HCT116 (cell line): ENCODE data around the gene MLH1. TPM values are rescaled to one million over a fixed set of nuclear protein-coding genes. Genes with fewer than 3 reads are reported as not detected.

Experiments
- ATAC-seq: fragments of 200-7000 bp; cut with Tn5 transposase; 2 replicates; pipeline ENCODE4 v1.9.1; 2020; ENCODE audit warnings: mild to moderate bottlenecking, moderate library complexity
- BruUV-seq: library from RNA; stranded (reverse); fragments of 400-500 nt; replicated peaks from 2 replicates; lab custom pipeline; 2021; lab: Mats Ljungman, UMichigan
- CTCF ChIA-PET: fragments of 300-600 bp; sonication (Branson Sonifier 250); formaldehyde crosslinking; loops from one replicate; lab custom pipeline; 2021; ENCODE audit warnings: antibody characterized with exemption; lab: Charles Lee
- POLR2A ChIA-PET: fragments of 300-600, 350-600 bp; sonication (Branson Sonifier 250); formaldehyde crosslinking; loops from one replicate; lab custom pipeline; 2021; ENCODE audit warnings: antibody characterized with exemption; lab: Charles Lee
- RAD21 ChIA-PET, 2 experiments: fragments of 300-600 bp; sonication (Branson Sonifier 250); formaldehyde crosslinking; loops; one replicate each; lab custom pipeline; 2023; ENCODE audit warnings: low total read pairs in 2 of 2; ENCODE audit not compliant: uncharacterized antibody in 2 of 2, unreplicated experiment in 2 of 2, low non-redundant PET in 1 of 2; lab: Charles Lee
- DNase-seq: peaks from one replicate; pipeline ENCODE4 v3.0.0-alpha.2; 2010; ENCODE audit warnings: low read depth, low spot score
- H2AFZ ChIP-seq: fragments of 200-600 bp; shearing (Covaris generic), sonication (generic); 2 replicates; pipeline ENCODE4 v1.6.1; 2017; ENCODE audit warnings: low read depth, mixed run types, mixed read lengths, antibody characterized with exemption, low read length; ENCODE audit not compliant: poor library complexity, severe bottlenecking
- H3K27ac ChIP-seq: 2 replicates; pipeline ENCODE4 v1.5.1; 2012; ENCODE audit warnings: low read depth, low read length
- H3K27me3 ChIP-seq: fragments of 200-600 bp; sonication (generic); 2 replicates; pipeline ENCODE4 v1.6.1; 2016; ENCODE audit warnings: mixed run types, low read length, mixed read lengths; ENCODE audit not compliant: insufficient read depth
- H3K36me3 ChIP-seq, 2 experiments: fragments of 200-500 bp in 1 of 2; fragments of 200-600 bp in 1 of 2; sonication (Bioruptor generic) in 1 of 2; sonication (generic) in 1 of 2; 2 replicates each; pipeline versions ENCODE4 v1.5.1 to v1.6.1; 2014 to 2016; ENCODE audit warnings: low read length in 2 of 2, inconsistent platforms in 1 of 2, mixed read lengths in 1 of 2, mixed run types in 1 of 2; ENCODE audit not compliant: insufficient read depth in 2 of 2, control insufficient read depth in 1 of 2
- H3K4me1 ChIP-seq, 2 experiments: fragments of 200-600 bp in 1 of 2; sonication (generic) in 1 of 2; 2 replicates each; pipeline versions ENCODE4 v1.5.1 to v1.6.1; 2012 to 2017; ENCODE audit warnings: low read length in 2 of 2, inconsistent platforms in 1 of 2, mild to moderate bottlenecking in 1 of 2, mixed read lengths in 1 of 2, mixed run types in 1 of 2, moderate library complexity in 1 of 2; ENCODE audit not compliant: insufficient read depth in 2 of 2, control insufficient read depth in 1 of 2
- H3K4me2 ChIP-seq: fragments of 200-600 bp; sonication (generic); 2 replicates; pipeline ENCODE4 v1.6.1; 2017; ENCODE audit warnings: mixed run types, low read length, mixed read lengths
- H3K4me3 ChIP-seq, 2 experiments: fragments of 200-600 bp in 1 of 2; sonication (generic) in 1 of 2; replicated peaks in 1 of 2; 2 replicates each; pipeline ENCODE4 v1.5.1; 2011 to 2016; ENCODE audit warnings: low read length in 2 of 2, control low read depth in 1 of 2, low read depth in 1 of 2, mild to moderate bottlenecking in 1 of 2, mixed read lengths in 1 of 2, mixed run types in 1 of 2
- H3K79me2 ChIP-seq: fragments of 200-600 bp; sonication (generic); 2 replicates; pipeline ENCODE4 v1.6.1; 2017; ENCODE audit warnings: mild to moderate bottlenecking, mixed run types, low read length, moderate library complexity, mixed read lengths; ENCODE audit not compliant: insufficient read depth
- H3K9ac ChIP-seq: fragments of 200-600 bp; sonication (generic); 2 replicates; pipeline ENCODE4 v1.6.1; 2016; ENCODE audit warnings: low read length, mixed read lengths
- H3K9me2 ChIP-seq: fragments of 200-600 bp; sonication (generic), shearing (Covaris generic); 2 replicates; pipeline ENCODE4 v1.6.1; 2017; ENCODE audit warnings: mixed run types, mild to moderate bottlenecking, moderate library complexity; ENCODE audit not compliant: insufficient read depth
- H3K9me3 ChIP-seq, 2 experiments: fragments of 200-500 bp in 1 of 2; fragments of 200-600 bp in 1 of 2; sonication (Bioruptor generic) in 1 of 2; sonication (generic) in 1 of 2; 2 replicates each; pipeline ENCODE4 v1.6.1; 2014 to 2017; ENCODE audit warnings: low read length in 2 of 2, mixed read lengths in 2 of 2, inconsistent platforms in 1 of 2, low read depth in 1 of 2, mild to moderate bottlenecking in 1 of 2, mixed run types in 1 of 2, moderate library complexity in 1 of 2; ENCODE audit not compliant: control insufficient read depth in 1 of 2, insufficient read depth in 1 of 2
- H4K20me1 ChIP-seq: fragments of 200-600 bp; sonication (generic), shearing (Covaris generic); 2 replicates; pipeline ENCODE4 v1.6.1; 2017; ENCODE audit warnings: mixed run types, mild to moderate bottlenecking, moderate library complexity; ENCODE audit not compliant: insufficient read depth
- CBX3 ChIP-seq: IDR thresholded peaks from 2 replicates; pipeline ENCODE4 v1.6.1; 2012; ENCODE audit warnings: low read depth
- EGR1 ChIP-seq: IDR thresholded peaks from 2 replicates; pipeline ENCODE4 v1.6.1; 2012; ENCODE audit warnings: low read depth
- EZH2 ChIP-seq: fragments of 200-600 bp; sonication (generic); IDR thresholded peaks from 2 replicates; pipeline ENCODE4 v1.6.1; 2017; ENCODE audit warnings: antibody characterized with exemption, mixed run types
- EZH2phosphoT487 ChIP-seq: fragments of 200-600 bp; IDR thresholded peaks from 2 replicates; pipeline ENCODE4 v1.6.1; 2018; ENCODE audit warnings: antibody characterized with exemption, borderline replicate concordance
- FOSL1 ChIP-seq: IDR thresholded peaks from 2 replicates; pipeline ENCODE4 v1.6.1; 2012; ENCODE audit warnings: low read depth
- POLR2A ChIP-seq: IDR thresholded peaks from 2 replicates; pipeline ENCODE4 v1.7.0; 2011; ENCODE audit warnings: borderline replicate concordance; ENCODE audit not compliant: insufficient read depth, insufficient read length; ENCODE audit errors: extremely low read depth
- SIN3A ChIP-seq: IDR thresholded peaks from 2 replicates; pipeline ENCODE4 v1.6.1; 2012; ENCODE audit warnings: low read depth
- SP1 ChIP-seq: IDR thresholded peaks from 2 replicates; pipeline ENCODE4 v1.6.1; 2012; ENCODE audit warnings: low read depth
- YY1 ChIP-seq: IDR thresholded peaks from 2 replicates; pipeline ENCODE4 v1.6.1; 2011; ENCODE audit warnings: low read length, low read depth, moderate library complexity, mild to moderate bottlenecking; ENCODE audit not compliant: insufficient replicate concordance; ENCODE audit errors: extremely low read depth
- ZFX ChIP-seq: fragments of 450-650 bp; IDR thresholded peaks from 2 replicates; pipeline ENCODE4 v1.6.1; 2017
- ZNF274 ChIP-seq: fragments of 200-500 bp; sonication (Bioruptor generic); IDR thresholded peaks from 2 replicates; pipeline ENCODE4 v1.6.1; 2014; ENCODE audit warnings: mild to moderate bottlenecking, low read depth, low read length, inconsistent platforms
- intact Hi-C: fragments of 100-400 bp; cut with micrococcal nuclease; formaldehyde crosslinking; loops from 2 replicates; pipeline ENCODE4 v1.10.0; 2022
- total RNA-seq: library from RNA; stranded (reverse); gene quantifications from one replicate; pipeline ENCODE4 v1.2.1, GENCODE V29; 2021; ENCODE audit not compliant: unreplicated experiment
- TF ChIP-seq, protein P1 (sequence below): IDR thresholded peaks from 2 replicates; pipeline ENCODE4 v1.6.1; 2012; ENCODE audit warnings: low read depth
- TF ChIP-seq, protein P2 (sequence below): IDR thresholded peaks from 2 replicates; pipeline ENCODE4 v1.6.1; 2011; ENCODE audit warnings: mild to moderate bottlenecking, low read length, moderate library complexity; ENCODE audit not compliant: insufficient replicate concordance; ENCODE audit errors: extremely low read depth
- TF ChIP-seq, protein P3 (sequence below): IDR thresholded peaks from 2 replicates; pipeline ENCODE4 v1.6.1; 2012
- TF ChIP-seq, protein P4 (sequence below), 3 experiments: fragments of 200-600 bp in 1 of 3; sonication (generic) in 1 of 3; IDR thresholded peaks in 2 of 3; conservative IDR thresholded peaks in 1 of 3; 2 replicates each; pipeline ENCODE4 v1.5.1; 2012 to 2017; ENCODE audit warnings: low read depth in 2 of 3, low read length in 2 of 3, antibody characterized with exemption in 1 of 3, borderline replicate concordance in 1 of 3, control low read depth in 1 of 3, mild to moderate bottlenecking in 1 of 3, mixed read lengths in 1 of 3, mixed run types in 1 of 3, moderate library complexity in 1 of 3; ENCODE audit not compliant: insufficient read depth in 1 of 3

MLH1 gene
- total RNA-seq, 1 experiment from 2014 or later, result 9.6 TPM

DNA sequence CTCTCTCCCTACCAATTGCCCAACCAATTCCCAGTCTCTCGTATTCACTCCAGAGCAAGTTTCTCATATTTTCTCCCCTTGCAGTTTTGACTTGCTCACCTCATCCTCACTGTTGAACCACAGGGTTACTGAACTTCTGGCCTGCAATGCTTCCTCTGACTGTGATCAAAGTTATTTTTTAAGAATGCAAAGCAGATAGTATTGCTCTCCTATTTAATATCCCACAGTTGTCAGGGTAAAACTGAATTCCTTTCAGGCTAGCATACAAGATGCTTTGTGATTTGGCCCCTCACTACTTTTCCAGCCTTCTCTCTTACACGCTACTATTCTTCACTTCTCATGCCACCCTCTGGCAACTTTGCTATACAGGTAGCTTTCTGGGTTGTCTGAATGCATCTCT, 100.2 kb downstream of the MLH1 start (continued):
- no peak for TF ChIP-seq CBX3

DNA sequence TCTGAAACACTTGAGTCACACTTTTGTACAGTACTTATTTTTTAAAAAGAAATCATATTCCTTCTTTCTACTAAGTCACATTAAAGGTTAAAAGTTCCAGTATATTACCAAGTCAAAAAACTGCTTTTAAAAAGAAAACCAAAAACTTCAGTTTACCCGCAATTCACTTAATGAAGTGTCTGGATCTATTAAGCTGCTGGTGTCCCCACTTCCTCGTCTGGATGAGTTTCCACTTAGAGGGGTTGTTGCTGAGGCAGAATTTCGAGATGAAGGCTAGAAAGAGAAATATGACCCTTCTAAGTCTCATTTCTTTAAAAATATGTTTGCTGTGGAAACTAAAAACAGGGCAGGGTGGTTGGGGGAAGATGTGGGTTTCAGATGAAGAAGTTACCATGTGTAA, 101.3 kb downstream of the MLH1 start:
- RAD21 ChIA-PET, result no interaction called here
- no peak overlapping the region for H2AFZ ChIP-seq

More for the DNA sequence above, 101.3 kb downstream of the MLH1 start:
- no peaks in the 10 kb centered on the region for H4K20me1 ChIP-seq
- H3K79me2 ChIP-seq, result no peaks in the 10 kb centered on the region
- no peak overlapping the region for H3K27ac ChIP-seq
- H3K4me1 ChIP-seq, result no peaks in the 10 kb centered on the region; a peak in 1 of 4 replicates
- POLR2A ChIA-PET, result no interaction called here
- no peaks in the 10 kb centered on the region for H3K36me3 ChIP-seq
- intact Hi-C loops, result no loop called here
- no peaks in the 10 kb centered on the region for H3K27me3 ChIP-seq
- H3K4me3 ChIP-seq, result no peak overlapping the region
- TF ChIP-seq POLR2A, result no peak
- TF ChIP-seq ZNF274, result no peak
- no peak for TF ChIP-seq YY1
- TF ChIP-seq SIN3A, result no peak
- no peak for TF ChIP-seq EZH2
- TF ChIP-seq, protein P1, sequence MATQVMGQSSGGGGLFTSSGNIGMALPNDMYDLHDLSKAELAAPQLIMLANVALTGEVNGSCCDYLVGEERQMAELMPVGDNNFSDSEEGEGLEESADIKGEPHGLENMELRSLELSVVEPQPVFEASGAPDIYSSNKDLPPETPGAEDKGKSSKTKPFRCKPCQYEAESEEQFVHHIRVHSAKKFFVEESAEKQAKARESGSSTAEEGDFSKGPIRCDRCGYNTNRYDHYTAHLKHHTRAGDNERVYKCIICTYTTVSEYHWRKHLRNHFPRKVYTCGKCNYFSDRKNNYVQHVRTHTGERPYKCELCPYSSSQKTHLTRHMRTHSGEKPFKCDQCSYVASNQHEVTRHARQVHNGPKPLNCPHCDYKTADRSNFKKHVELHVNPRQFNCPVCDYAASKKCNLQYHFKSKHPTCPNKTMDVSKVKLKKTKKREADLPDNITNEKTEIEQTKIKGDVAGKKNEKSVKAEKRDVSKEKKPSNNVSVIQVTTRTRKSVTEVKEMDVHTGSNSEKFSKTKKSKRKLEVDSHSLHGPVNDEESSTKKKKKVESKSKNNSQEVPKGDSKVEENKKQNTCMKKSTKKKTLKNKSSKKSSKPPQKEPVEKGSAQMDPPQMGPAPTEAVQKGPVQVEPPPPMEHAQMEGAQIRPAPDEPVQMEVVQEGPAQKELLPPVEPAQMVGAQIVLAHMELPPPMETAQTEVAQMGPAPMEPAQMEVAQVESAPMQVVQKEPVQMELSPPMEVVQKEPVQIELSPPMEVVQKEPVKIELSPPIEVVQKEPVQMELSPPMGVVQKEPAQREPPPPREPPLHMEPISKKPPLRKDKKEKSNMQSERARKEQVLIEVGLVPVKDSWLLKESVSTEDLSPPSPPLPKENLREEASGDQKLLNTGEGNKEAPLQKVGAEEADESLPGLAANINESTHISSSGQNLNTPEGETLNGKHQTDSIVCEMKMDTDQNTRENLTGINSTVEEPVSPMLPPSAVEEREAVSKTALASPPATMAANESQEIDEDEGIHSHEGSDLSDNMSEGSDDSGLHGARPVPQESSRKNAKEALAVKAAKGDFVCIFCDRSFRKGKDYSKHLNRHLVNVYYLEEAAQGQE, result no peak
- TF ChIP-seq EZH2phosphoT487, result no peak
- TF ChIP-seq, protein P2, sequence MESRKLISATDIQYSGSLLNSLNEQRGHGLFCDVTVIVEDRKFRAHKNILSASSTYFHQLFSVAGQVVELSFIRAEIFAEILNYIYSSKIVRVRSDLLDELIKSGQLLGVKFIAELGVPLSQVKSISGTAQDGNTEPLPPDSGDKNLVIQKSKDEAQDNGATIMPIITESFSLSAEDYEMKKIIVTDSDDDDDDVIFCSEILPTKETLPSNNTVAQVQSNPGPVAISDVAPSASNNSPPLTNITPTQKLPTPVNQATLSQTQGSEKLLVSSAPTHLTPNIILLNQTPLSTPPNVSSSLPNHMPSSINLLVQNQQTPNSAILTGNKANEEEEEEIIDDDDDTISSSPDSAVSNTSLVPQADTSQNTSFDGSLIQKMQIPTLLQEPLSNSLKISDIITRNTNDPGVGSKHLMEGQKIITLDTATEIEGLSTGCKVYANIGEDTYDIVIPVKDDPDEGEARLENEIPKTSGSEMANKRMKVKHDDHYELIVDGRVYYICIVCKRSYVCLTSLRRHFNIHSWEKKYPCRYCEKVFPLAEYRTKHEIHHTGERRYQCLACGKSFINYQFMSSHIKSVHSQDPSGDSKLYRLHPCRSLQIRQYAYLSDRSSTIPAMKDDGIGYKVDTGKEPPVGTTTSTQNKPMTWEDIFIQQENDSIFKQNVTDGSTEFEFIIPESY, result no peak
- TF ChIP-seq, protein P3, sequence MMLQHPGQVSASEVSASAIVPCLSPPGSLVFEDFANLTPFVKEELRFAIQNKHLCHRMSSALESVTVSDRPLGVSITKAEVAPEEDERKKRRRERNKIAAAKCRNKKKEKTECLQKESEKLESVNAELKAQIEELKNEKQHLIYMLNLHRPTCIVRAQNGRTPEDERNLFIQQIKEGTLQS, result no peak
- no peak for TF ChIP-seq EGR1
- no peak for TF ChIP-seq ZFX
- no peak for TF ChIP-seq SP1
- TF ChIP-seq, protein P4, sequence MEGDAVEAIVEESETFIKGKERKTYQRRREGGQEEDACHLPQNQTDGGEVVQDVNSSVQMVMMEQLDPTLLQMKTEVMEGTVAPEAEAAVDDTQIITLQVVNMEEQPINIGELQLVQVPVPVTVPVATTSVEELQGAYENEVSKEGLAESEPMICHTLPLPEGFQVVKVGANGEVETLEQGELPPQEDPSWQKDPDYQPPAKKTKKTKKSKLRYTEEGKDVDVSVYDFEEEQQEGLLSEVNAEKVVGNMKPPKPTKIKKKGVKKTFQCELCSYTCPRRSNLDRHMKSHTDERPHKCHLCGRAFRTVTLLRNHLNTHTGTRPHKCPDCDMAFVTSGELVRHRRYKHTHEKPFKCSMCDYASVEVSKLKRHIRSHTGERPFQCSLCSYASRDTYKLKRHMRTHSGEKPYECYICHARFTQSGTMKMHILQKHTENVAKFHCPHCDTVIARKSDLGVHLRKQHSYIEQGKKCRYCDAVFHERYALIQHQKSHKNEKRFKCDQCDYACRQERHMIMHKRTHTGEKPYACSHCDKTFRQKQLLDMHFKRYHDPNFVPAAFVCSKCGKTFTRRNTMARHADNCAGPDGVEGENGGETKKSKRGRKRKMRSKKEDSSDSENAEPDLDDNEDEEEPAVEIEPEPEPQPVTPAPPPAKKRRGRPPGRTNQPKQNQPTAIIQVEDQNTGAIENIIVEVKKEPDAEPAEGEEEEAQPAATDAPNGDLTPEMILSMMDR (IDR thresholded peaks at IDR 0.05 in 2 of 3, conservative IDR thresholded peaks at IDR 0.05 in 1 of 3; ENCODE audit: borderline replicate concordance in 1 of 3, insufficient read depth in 1 of 3, low read depth in 2 of 3, low read length in 2 of 3), result no peak
- no peak for TF ChIP-seq CBX3
- no peak for TF ChIP-seq FOSL1
- TF ChIP-seq, all 23 proteins: peak for 0
- Histone ChIP-seq H3K4me2 (no peak overlapping the region), H3K9me2 (no peaks in the 10 kb centered on the region), H3K9me3 (no peaks in the 10 kb centered on the region), H3K9ac (no peak overlapping the region)
- CTCF ChIA-PET, result no interaction called here
- ATAC-seq, result no peak
- no TSS peak for BruUV-seq
- DNase-seq, result no peak
